IMR-90 (cell line): ENCODE data around the gene ATP1A2. TPM values are rescaled to one million over a fixed set of nuclear protein-coding genes. Genes with fewer than 3 reads are reported as not detected.

Source experiments
- ATAC-seq: fragments of 200-7000 bp; cut with Tn5 transposase; 2 replicates; pipeline ENCODE4 v1.9.1; 2020; ENCODE audit warnings: low read depth, mild to moderate bottlenecking, moderate library complexity
- BruUV-seq: library from RNA; stranded (reverse); fragments of 400-500 nt; replicated peaks from 2 replicates; lab custom pipeline; 2021; lab: Mats Ljungman, UMichigan
- CTCF ChIA-PET: fragments of 300-600 bp; formaldehyde crosslinking; extraction: SDS; loops from one replicate; lab custom pipeline; 2021; ENCODE audit warnings: antibody characterized with exemption; lab: Yijun Ruan, JAX
- POLR2A ChIA-PET: fragments of 300-600 bp; sonication (Branson Sonifier 250); formaldehyde crosslinking; loops from one replicate; lab custom pipeline; 2022; ENCODE audit warnings: antibody characterized with exemption; ENCODE audit not compliant: unreplicated experiment; lab: Charles Lee
- DNase-seq: peaks from one replicate; pipeline ENCODE4 v3.0.0; 2013
- H2AFZ ChIP-seq: replicated peaks from 2 replicates; pipeline ENCODE3; 2013; ENCODE audit warnings: low read length, mild to moderate bottlenecking; ENCODE audit not compliant: poor library complexity
- H2AK5ac ChIP-seq: 2 replicates; pipeline ENCODE4 v1.6.1; 2013; ENCODE audit warnings: low read depth, low read length, inconsistent platforms
- H2AK9ac ChIP-seq: replicated peaks from 2 replicates; pipeline ENCODE3; 2013; ENCODE audit warnings: mild to moderate bottlenecking, low read depth, low read length, moderate library complexity; ENCODE audit not compliant: poor library complexity
- H2BK120ac ChIP-seq: 2 replicates; pipeline ENCODE4 v1.6.1; 2013; ENCODE audit warnings: low read depth, low read length, inconsistent platforms
- H2BK15ac ChIP-seq: 3 replicates; pipeline ENCODE4 v1.6.1; 2013; ENCODE audit warnings: low read depth, low read length, inconsistent platforms
- H2BK20ac ChIP-seq: 2 replicates; pipeline ENCODE4 v1.6.1; 2013; ENCODE audit warnings: low read depth, mild to moderate bottlenecking, inconsistent platforms, low read length, moderate library complexity
- H2BK5ac ChIP-seq: 2 replicates; pipeline ENCODE4 v1.6.1; 2013; ENCODE audit warnings: mild to moderate bottlenecking, low read depth, low read length, inconsistent platforms; ENCODE audit not compliant: poor library complexity, severe bottlenecking
- H3K14ac ChIP-seq: replicated peaks from 2 replicates; pipeline ENCODE4 v1.6.1; 2013; ENCODE audit warnings: low read depth, low read length, inconsistent platforms
- H3K18ac ChIP-seq: 2 replicates; pipeline ENCODE4 v1.6.1; 2013; ENCODE audit warnings: low read depth, low read length, control low read depth
- H3K23ac ChIP-seq: 2 replicates; pipeline ENCODE4 v1.6.1; 2013; ENCODE audit warnings: low read depth, low read length, inconsistent platforms
- H3K27ac ChIP-seq: 2 replicates; pipeline ENCODE4 v1.5.1; 2013; ENCODE audit warnings: mild to moderate bottlenecking, control low read depth, low read length; ENCODE audit not compliant: insufficient read depth
- H3K27me3 ChIP-seq: 2 replicates; pipeline ENCODE4 v1.6.1; 2013; ENCODE audit warnings: low read length; ENCODE audit not compliant: control insufficient read depth, insufficient read depth
- H3K36me3 ChIP-seq: 2 replicates; pipeline ENCODE4 v1.6.1; 2013; ENCODE audit warnings: low read length, mixed read lengths; ENCODE audit not compliant: control insufficient read depth, insufficient read depth
- H3K4ac ChIP-seq: 2 replicates; pipeline ENCODE4 v1.6.1; 2013; ENCODE audit warnings: low read depth, low read length, inconsistent platforms
- H3K4me1 ChIP-seq: 2 replicates; pipeline ENCODE4 v1.6.1; 2013; ENCODE audit warnings: low read length, mixed read lengths; ENCODE audit not compliant: control insufficient read depth, insufficient read depth
- H3K4me2 ChIP-seq: 2 replicates; pipeline ENCODE4 v1.6.1; 2013; ENCODE audit warnings: low read depth, mild to moderate bottlenecking, control low read depth, low read length, moderate library complexity
- H3K4me3 ChIP-seq: 2 replicates; pipeline ENCODE4 v1.5.1; 2013; ENCODE audit warnings: low read depth, mild to moderate bottlenecking, control low read depth, low read length, moderate library complexity; ENCODE audit not compliant: insufficient read depth
- H3K56ac ChIP-seq: 2 replicates; pipeline ENCODE4 v1.6.1; 2013; ENCODE audit warnings: low read length, inconsistent platforms; ENCODE audit not compliant: insufficient read depth; ENCODE audit errors: extremely low read depth
- H3K79me1 ChIP-seq, 2 experiments: 2 replicates each; pipeline ENCODE4 v1.6.1; 2013; ENCODE audit warnings: low read length in 2 of 2, inconsistent platforms in 1 of 2, low read depth in 1 of 2
- H3K9ac ChIP-seq: 2 replicates; pipeline ENCODE4 v1.6.1; 2013; ENCODE audit warnings: low read depth, low read length, control low read depth
- H3K9me1 ChIP-seq: 2 replicates; pipeline ENCODE4 v1.6.1; 2013; ENCODE audit warnings: low read length, inconsistent platforms; ENCODE audit not compliant: insufficient read depth
- H3K9me3 ChIP-seq: 2 replicates; pipeline ENCODE4 v1.6.1; 2013; ENCODE audit warnings: low read length; ENCODE audit not compliant: control insufficient read depth, insufficient read depth
- H4K20me1 ChIP-seq: 2 replicates; pipeline ENCODE4 v1.6.1; 2013; ENCODE audit warnings: low read length, inconsistent platforms; ENCODE audit not compliant: insufficient read depth
- H4K5ac ChIP-seq: 2 replicates; pipeline ENCODE4 v1.6.1; 2013; ENCODE audit warnings: mild to moderate bottlenecking, low read depth, low read length, control low read depth
- H4K8ac ChIP-seq, 2 experiments: 2 replicates each; pipeline ENCODE4 v1.6.1; 2013; ENCODE audit warnings: low read depth in 2 of 2, low read length in 2 of 2, control low read depth in 1 of 2, inconsistent platforms in 1 of 2
- H4K91ac ChIP-seq: 2 replicates; pipeline ENCODE4 v1.6.1; 2013; ENCODE audit warnings: low read depth, low read length, inconsistent platforms; ENCODE audit not compliant: insufficient read depth
- SMC3 ChIP-seq: fragments of 150-350 bp; IDR thresholded peaks from 2 replicates; pipeline ENCODE4 v1.6.1; 2016; ENCODE audit warnings: low read depth, mild to moderate bottlenecking, antibody characterized with exemption, low read length, moderate library complexity
- WGBS, 2 experiments: methylation state at CpG; one replicate each; pipeline versions ENCODE4 v1.1.5 to v1.1.7; 2013; ENCODE audit warnings: missing lambda C conversion rate in 2 of 2; ENCODE audit not compliant: insufficient read length in 1 of 2; ENCODE audit errors: extremely low coverage in 2 of 2; 5-methylcytosine and 5-hydroxymethylcytosine counted together
- dilution Hi-C: fragments of 300-500 bp; cut with HindIII; formaldehyde crosslinking; loops from one replicate; pipeline ENCODE4 v1.14.3; 2018; ENCODE audit warnings: low sequenced_read_pairs; ENCODE audit not compliant: unreplicated experiment
- in situ Hi-C: fragments of 300-500 bp; cut with MboI; formaldehyde crosslinking; loops from 3 replicates; pipeline ENCODE4 v1.14.3; 2019; ENCODE audit warnings: low sequenced_read_pairs, inconsistent platforms, mixed read lengths
- intact Hi-C: fragments of 100-400 bp; cut with micrococcal nuclease; formaldehyde crosslinking; loops from 2 replicates; pipeline ENCODE4 v1.10.0; 2022
- polyA plus RNA-seq, 3 experiments: library from polyadenylated mRNA; depleted of rRNA; stranded (reverse); fragments of >200 nt; gene quantifications; 2 replicates each; pipeline ENCODE4 v1.2.3, GENCODE V29; 2012; ENCODE audit warnings: low replicate concordance in 1 of 3
- total RNA-seq: library from RNA; depleted of rRNA; stranded (reverse); fragments of >200 nt; gene quantifications from 2 replicates; pipeline ENCODE4 v1.2.3, GENCODE V29; 2012

ATP1A2 gene
- total and polyA plus RNA-seq, 2 of the 4 experiments (the other 2 are of a cell fraction), result under 0.01 to 0.15 TPM

GRCh38 chr1:160121388-160121787, 5.8 kb downstream of the ATP1A2 start:
- no peak overlapping the region for H3K14ac ChIP-seq
- no peaks in the 10 kb centered on the region for H3K36me3 ChIP-seq
- no peak overlapping the region for H2AFZ ChIP-seq
- H3K18ac ChIP-seq, result no peak overlapping the region
- H2AK5ac ChIP-seq, result no peak overlapping the region
- H3K9me1 ChIP-seq, result peaks cover 20% of the 10 kb centered on the region
- no peak overlapping the region; the same call in 1 of the 2 replicates for H2BK120ac ChIP-seq
- H3K79me1 ChIP-seq, result no peaks in the 10 kb centered on the region
- no peak overlapping the region for H4K8ac ChIP-seq
- no peak overlapping the region for H4K5ac ChIP-seq
- H3K27me3 ChIP-seq, result peaks cover 20% of the 10 kb centered on the region
- H4K20me1 ChIP-seq, result no peaks in the 10 kb centered on the region
- H3K9ac ChIP-seq, result no peak overlapping the region
- no peak overlapping the region for H2BK15ac ChIP-seq
- no peak overlapping the region for H3K4ac ChIP-seq
- no peak for ATAC-seq
- ChIA-PET CTCF (no interaction called here), POLR2A (no interaction called here)
- peak overlapping the region; percentile 34 for H2AK9ac ChIP-seq
- H2BK5ac ChIP-seq, result no peak overlapping the region
- no peaks in the 10 kb centered on the region for H3K9me3 ChIP-seq
- no peak overlapping the region for H3K4me3 ChIP-seq
- peaks cover 26% of the 10 kb centered on the region for H3K4me1 ChIP-seq
- dilution Hi-C loops, result no loop called here
- H2BK20ac ChIP-seq, result no peak overlapping the region; the same call in 1 of the 2 replicates
- H3K27ac ChIP-seq, result no peak overlapping the region
- H4K91ac ChIP-seq, result no peak overlapping the region
- H3K4me2 ChIP-seq, result no peak overlapping the region
- no peak for DNase-seq
- no peak overlapping the region for H3K23ac ChIP-seq
- WGBS, 2 experiments, result no CpG with 5 or more reads among the region's 1 CpG
- in situ Hi-C loops, result no loop called here
- no peak for TF ChIP-seq SMC3
- intact Hi-C loops, result no loop called here
- BruUV-seq, result no TSS peak
- no peak overlapping the region for H3K56ac ChIP-seq
